ENCODE measurements around the gene COL21A1.

The COL21A1 gene

DNA sequence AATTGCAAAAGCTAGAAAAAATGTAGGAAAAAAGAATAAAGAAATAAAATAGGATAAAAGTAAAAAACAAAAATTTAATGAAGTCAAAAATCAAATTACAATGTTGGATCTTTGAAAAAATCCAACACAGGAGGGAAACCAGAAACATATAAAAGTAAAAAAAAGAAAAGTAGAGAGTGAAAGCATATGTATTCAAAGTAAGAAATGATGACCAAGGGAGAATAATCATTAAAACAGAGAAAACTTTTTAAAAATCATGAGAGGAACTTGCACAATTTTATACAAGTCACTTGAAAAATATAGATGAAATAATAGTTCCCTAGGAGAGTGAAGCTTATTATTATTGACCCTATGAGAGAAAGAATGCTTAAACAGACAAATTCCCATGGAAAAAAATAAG, 138.2 kb downstream of the COL21A1 start:
- no peak for DNase-seq (ENCODE audit: low read depth, low spot score)

DNA sequence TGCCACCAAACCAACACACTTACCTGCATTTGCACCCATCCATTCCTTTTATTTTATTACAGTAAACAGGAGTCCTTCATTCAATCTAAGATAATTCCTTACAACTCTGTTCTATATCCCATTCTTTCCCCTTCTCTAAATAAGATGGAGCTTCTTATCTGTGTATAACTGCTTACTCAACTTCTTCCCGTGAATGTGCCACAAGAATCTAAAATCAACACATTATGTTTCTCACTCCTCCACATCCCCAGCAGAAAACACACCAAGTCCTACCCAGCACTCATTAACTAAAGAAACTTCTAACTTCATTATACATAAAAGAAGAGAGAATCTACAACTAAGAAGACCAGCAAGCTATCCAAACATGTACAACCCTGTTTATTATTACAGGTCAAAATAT, 141.1 kb downstream of the COL21A1 start:
- no peak for DNase-seq (ENCODE audit: low read depth, low spot score)

DNA sequence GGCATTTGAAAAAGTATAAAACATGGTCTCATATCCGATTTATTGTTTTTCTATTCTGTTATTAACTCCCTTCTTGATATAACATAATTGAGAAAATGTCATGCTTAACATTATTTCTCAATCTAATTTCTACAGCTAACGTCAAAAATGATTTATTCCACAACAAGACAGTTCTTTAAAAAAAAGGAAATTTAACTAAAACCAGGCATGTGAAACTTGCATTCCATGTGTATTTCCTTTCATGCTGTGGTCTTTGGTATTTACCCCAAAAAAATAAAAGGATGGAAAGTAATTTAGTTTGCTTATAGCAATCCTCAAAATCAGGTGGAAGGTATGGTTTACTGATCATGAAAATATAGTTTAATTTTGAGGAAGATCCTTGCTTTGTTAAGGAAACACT, 142.8 kb downstream of the COL21A1 start:
- no peak for DNase-seq (ENCODE audit: low read depth, low spot score)

DNA sequence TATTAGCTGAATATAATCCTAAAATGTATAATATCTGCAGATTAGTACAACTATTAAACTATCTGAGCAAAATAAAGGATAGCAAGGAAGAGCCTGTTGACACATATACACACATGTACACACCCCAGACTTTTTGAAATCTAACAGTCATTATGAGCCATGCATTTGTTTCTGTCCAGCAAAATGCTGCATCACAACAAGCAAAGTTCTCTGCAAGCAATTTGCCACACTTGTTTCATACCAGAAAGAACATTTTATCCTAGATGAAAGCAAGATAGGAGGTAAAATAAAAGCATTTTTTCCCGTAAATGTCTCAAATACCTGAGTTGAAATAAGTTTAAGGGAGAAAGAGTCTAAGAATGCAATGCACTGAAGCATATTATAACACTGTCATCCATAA, 145.2 kb downstream of the COL21A1 start:
- no peak for DNase-seq (ENCODE audit: low read depth, low spot score)

DNA sequence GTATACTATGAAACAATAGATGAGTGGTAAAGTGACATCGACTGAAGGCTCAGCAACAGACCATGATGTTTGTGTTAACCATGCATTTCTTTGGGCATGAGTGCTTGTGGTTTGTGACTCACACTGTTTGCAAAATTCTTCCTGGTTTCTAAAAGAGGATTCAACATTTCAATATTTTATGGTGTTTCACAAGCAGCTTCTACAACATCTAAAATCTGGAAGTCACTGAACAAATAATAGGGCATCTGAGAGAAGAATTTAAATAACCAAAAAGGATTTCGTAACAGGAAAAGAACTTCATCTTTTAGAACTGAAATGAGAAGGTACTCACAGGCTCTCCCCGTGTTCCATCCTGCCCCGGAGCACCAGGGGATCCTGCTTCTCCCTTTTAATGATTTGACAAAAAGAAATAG, 146.2 kb downstream of the COL21A1 start:
- no peak for DNase-seq (ENCODE audit: low read depth, low spot score)

DNA sequence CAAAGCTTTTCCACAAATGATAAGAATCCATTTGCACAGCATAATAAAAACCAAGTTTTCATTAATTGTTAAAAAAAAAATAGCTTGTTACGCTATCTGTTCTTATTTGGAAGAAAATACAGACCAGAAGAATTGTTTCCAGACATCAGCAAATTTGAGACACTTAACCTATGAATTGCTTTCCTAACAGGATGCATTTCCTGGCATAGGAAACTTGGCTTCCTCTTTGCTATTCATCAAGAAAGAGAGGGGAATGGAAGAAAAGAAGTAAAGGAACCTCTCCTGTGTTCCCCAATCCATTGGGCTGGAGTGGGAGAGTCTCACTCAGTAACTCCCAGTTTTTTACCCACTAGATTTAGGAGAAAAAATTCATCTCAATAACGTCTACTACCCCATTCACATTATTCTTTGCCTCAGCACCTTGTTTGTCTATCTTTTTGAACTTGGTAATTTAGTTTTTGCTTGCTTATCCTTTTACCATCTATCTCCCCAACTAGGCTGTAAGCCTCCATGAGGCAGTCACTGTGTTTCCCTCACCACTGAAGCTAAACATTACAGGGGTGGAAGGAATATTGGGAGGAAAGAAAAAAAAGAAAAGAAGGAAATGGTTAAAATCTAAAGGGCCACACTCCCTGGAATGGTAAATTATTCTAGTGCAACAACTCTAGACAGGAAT, 150.3 kb downstream of the COL21A1 start:
- no peak for DNase-seq (ENCODE audit: low read depth, low spot score)

DNA sequence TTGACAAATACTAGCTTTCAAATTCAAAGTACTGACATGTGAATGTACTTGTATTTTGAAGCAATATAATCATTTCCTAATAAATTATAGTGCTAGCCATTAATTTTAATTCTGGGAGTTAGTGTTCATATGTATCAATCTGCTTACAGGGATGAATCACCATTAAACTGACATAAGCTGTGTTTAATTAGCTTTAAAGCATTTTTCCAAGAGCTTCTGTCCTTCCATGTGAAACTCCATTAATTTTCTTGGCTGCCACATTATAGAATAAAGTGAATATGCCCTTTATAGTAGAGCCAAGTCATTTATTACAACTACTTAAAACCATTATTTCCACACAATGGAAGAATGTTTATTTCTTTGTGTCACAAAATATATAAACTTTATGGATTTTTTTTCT, 150.8 kb downstream of the COL21A1 start:
- DNase-seq (ENCODE audit: low read depth, low spot score): no peak

DNA sequence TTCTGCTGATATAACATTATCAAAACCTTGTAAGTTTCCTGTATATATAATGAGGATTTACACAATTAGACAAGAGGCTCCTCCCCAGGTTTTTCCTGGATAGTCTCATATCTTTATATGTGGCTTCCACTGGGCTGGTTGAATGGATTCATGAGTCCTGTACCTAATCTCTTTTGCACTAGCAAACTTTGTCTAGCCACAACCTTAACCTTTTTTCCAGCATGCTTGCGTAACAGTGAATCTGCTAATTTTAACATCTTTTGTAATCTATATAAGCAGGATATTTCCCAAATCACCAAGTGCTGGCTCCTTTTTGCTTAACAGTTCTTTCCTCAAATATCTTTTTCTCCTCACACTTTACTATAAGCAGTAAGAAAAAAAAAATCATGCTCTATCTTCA, 153.6 kb downstream of the COL21A1 start:
- no peak for DNase-seq (ENCODE audit: low read depth, low spot score)

DNA sequence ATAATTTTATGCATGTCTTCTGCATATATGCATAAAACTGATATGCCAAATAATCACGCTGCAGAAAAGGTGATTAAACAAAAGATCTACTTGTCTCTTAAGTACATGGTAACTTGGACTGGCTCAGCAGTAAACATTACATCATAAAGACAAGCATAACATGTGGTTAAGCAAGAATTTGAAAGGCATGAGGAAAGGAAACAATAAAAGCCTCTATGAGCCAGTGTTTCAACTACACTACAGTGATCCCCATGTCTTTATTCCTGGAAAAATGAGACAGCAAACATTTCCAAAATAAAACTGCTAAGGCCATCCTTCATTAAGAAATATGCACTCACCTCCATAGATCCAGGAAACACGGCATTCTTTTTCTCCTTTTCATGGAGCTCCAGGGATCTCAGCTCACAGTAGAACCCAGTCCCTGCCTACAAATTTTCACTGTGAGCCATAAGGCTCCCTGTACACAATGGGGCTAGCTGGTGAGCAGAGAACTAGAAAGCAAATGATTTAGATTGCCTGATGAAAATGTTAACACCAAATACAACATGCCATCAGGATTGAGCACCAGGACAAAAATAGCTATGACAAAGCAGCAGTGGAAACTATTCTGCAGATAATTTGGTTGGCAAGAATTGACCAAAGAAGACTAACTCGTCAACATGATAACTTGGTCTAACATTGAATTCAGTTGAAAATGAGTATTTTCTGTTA, 156.1 kb downstream of the COL21A1 start:
- no peak for DNase-seq (ENCODE audit: low read depth, low spot score)

DNA sequence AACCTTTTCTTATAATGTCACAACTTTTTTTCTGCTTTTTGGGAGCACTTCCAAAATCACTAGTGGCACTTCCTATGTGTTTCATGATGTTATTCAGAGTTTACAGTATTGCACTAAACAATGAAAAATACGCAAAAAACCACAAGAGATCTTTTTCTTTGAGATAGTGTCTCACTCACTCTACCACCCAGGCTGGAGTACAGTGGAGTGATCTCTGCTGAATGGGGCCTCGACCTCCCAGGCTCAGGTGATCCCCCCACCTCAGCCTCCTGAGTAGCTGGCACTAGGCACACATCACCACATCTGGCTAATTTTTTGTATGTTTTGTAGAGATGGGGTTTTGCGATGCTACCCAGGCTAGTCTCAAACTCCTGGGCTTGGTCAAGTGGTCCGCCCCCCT, 158.7 kb downstream of the COL21A1 start:
- no peak for DNase-seq (ENCODE audit: low read depth, low spot score)

DNA sequence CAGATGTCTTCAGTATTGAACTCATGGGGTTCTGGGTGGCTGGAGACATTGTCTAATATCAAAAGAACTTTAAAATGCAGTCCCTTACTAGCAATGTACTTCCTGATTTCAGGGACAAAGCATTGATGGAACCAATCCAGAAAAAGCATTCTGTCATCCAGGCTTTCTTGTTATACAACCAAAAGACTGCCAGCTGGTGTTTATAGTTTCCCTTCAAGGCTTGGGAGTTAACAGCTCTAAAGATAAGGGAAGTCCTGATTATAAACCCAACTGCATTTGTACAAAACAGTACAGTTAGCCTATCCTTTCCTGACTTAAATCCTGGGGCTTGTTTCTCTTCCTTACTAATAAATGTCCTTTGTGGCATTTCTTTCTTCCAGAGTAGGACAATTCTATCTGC, 160.0 kb downstream of the COL21A1 start:
- no peak for DNase-seq (ENCODE audit: low read depth, low spot score)

DNA sequence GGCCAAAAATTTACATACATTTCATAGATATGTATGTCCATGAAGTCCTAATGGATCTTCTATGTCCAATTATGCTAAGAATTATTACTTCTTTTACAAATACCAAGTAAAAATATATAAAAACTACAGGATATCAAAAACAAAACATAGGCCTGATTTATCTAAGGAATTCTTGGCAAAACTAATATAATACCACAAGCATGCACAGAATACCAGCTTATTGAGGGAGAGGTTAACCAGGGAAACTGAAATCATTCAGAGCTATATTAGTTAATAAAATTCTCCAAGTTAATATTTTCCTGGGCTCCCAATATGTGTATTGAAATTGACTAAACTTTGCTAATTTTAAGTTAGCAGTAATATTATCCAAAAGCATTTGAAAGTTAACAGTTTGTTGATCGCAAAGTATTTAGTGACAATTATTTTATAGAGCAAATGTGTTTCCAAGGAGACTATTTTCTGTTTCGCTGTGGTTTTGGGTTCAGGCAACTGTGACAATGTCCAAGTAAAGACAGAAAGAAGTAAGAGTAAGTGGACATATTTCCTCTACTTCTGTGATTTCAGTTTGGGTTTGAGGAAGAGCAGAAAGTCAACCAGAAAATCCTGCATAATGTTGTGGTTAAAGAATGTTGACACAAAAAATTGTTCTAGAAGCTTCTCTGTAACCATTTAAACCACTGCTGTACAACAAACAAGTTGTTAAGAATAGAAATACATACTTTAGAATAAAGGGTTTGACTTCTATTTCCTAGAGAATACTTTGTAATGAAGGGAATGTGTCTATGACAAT, 167.4 kb downstream of the COL21A1 start:
- no peak for DNase-seq (ENCODE audit: low read depth, low spot score)

DNA sequence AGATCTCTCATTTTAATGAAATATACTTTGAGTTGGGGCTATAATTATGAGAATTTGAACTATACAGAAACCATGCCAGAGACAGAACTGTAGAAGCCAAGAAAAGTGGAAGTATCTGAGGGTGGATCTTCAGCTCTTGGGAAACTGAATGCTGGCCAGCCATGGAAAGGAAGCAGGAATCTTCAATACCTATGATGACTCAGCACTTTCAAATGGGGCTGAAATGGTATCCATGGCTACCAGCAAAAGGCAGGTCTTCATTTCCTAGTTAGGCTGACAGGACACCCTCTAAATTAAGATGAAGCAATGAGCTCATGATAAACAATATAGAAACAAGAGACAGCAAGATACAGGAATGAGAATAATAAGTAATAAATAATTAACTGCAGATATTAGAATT, 171.3 kb downstream of the COL21A1 start:
- no peak for DNase-seq (ENCODE audit: low read depth, low spot score)

DNA sequence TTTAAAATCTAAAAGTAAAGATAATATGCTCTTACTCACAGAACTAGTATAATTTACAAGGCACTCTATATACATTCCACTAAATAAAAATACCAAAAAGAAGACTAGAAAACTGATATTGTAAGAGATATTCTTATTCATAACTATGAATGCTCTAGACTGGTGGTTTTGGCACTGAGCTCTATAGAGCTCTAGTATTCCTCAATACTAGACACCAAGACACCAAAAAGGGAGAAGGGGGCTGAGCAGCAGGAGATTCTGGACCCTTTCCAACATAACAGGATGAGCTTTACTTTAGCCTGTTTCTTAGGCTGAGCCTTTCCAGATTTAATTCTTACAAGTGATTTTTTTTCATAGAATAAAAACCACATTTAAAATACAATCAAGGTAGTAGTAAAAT, 173.6 kb downstream of the COL21A1 start:
- DNase-seq (ENCODE audit: low read depth, low spot score): no peak

DNA sequence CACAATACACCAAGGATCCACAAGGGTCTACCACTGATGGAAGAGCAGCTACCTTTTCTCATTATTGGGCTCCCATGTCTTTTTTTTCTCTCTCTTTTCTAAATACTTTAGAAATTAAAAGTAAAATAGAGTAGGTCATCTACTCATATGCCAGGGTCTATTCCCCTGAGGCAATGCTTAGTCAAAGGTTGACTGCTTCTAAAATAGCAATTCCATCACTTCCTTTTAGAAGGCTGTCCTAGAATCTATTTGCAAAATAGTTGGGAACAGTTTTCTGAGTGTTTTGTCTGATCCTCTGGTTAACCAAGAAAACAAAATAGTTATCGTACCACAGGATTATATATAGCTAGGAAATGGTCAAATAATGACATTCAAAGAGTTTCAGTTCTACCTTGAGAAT, 174.1 kb downstream of the COL21A1 start:
- no peak for DNase-seq (ENCODE audit: low read depth, low spot score)

DNA sequence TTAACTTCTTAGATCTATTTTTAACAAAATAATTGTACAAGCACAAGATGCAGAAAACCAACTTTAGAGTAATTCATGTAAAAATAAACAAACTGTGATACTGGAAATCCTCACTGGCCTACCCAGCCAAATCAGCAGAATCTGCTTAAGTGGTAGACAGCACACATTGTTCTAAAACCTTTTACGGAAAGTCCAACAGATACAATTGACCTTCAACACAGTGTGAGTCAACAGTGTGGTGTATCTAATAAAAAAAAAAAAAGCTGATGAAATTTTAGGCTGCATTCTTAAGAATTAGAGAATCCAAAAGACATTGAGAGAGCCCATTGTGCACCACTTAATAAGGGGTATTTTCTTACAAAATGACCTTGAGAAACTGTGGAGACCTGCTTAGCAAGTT, 174.5 kb downstream of the COL21A1 start:
- no peak for DNase-seq (ENCODE audit: low read depth, low spot score)

DNA sequence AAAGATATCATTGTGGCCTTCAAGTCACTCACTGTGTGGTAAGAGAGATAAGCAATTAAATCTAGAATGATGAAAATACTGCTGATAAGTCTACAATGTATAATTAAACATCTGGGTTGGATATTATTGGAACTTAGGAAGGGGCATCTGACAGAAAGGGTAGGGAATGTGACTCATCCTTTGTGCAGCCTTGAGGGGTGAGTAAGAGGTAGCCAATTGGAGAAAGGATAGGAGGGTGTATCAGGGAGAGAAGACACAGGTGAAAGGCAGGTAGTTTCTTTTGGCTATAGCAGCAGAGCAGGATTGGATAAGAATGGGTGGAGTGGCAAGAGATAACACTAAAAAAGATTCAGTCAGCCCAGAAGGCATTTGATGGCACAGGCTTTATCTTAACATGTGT, 182.0 kb downstream of the COL21A1 start:
- DNase-seq (ENCODE audit: low read depth, low spot score): no peak

DNA sequence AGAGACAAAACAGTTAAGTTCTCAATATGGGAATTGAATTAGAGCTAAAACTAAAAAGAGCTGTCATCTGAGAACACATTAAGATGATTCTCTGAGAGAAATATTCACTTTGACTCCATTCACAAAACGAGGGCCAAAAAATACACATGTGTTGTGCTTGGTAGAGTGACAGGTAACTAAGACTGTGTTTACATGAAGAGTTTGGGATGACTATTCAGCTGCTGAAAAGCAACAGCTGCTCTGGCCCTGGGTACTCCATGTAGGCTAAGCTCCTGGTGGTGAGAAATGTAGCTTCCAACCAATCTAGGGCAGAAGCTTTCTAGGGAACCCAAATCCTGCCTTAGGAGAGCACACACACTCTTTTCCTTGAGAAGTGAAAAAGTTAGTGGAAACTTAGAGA, 184.5 kb downstream of the COL21A1 start:
- no peak for DNase-seq (ENCODE audit: low read depth, low spot score)

DNA sequence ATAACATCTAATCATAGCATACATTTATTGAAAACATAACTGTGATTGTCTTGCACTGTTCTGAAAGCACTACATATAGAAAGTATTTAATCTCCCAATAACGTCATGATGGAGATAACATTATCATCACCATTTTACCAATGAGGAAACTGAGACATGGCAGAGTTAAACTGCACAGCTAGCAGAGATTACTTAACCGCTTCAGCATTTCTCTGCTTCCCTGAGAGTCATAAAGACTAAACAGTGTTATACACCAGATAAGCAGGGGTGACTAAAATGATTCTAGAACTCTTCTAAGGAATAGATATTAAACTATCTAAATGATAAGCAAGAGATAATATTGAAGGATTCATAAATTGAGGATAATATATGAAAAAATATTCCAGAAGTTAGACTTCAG, 188.7 kb downstream of the COL21A1 start:
- DNase-seq (ENCODE audit: low read depth, low spot score): no peak

DNA sequence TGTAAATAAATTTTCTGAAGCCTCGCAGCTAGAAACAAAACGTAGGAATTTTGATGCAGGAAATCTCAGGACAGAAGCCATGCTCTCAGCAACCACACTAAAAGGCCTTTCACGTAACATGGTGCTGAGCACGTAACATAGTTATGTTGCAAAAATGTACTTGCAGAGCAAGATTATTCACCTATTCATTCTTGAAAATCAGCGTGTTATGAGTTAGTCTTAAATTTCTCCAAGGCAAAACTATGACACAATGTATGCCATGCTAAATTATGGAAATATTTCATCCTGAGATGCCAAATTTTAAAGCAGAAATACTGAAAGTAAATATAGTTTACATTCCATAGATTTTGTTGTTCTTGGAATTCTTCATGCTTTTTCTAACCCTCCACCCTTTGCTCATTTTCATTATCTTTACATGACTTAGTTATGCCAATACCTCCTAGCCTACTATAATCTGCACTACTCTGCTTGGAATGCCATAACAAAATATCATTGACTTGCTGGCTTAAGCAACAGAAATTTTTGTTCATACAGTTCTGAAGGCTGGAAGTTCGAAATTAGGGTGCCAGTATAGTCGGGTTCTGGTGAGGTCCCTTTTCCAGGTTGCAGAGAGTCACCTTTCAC, 192.2 kb downstream of the COL21A1 start:
- DNase-seq (ENCODE audit: low read depth, low spot score): no peak

DNA sequence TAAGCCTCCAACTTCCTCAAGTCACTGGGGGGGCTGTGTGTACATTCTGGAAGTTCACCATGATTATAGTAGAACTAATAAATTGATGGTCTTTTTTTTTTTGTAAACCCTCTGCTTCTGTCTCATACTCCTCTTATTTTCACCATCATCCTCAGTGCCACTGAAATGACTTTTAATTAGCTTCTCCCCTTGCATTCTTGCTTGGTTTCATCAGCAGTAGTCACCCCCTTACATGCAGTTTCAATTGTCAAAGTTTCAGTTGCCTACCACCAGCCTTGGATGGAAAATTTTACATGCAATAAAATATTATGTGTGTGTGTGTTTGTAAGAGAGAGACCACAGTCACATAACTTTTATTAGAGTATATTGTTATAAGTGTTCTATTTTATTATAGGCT, 196.2 kb downstream of the COL21A1 start:
- no peak for DNase-seq (ENCODE audit: low read depth, low spot score)

DNA sequence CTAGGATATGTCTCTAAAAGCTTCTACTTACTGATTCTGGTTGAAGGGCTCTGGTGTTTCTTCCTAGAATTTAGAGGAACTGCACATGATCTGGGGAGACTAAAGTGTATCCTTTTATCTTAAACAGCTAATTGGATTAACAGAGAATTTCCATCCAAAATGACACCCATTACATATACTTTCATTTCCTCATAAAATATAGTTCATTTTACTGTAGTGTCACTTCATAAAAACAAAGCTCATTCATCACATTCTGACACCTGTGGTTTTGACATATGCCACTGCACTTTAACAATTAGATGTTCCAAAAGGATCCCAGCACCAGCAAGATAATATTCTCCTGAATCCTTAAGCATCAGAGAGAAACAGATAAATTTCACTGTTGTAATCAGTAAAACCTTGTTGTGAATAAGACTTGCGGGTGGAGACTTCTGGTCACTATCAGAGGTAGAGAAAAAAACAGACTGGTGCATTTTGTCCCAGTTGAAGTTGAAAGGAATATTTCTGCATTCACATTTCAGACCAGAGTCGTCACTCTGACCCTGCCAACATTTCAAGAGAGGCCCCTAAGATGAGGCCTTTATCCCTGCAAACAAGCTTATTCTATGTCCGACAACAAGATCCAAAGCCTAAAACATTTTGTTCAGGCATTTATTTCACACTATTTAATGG, 196.7 kb downstream of the COL21A1 start:
- no peak for DNase-seq (ENCODE audit: low read depth, low spot score)
